Activated CD8-positive, alpha-beta memory T cell treated with anti-CD3 and anti-CD28 coated beads, Interleukin-2, amount 50 U/mL, for 1 hour (primary cell): ENCODE results near the gene KRT34.
"Not testable (repeated sequence)": the region's sequence is repeated elsewhere in the genome, so short reads cannot be mapped to it uniquely, and the experiment has no call there.

Experiments used
- DNase-seq: peaks from one replicate; pipeline ENCODE4 v3.0.0-alpha.2; 2020; ENCODE audit errors: extremely low read depth

The KRT34 gene

DNA sequence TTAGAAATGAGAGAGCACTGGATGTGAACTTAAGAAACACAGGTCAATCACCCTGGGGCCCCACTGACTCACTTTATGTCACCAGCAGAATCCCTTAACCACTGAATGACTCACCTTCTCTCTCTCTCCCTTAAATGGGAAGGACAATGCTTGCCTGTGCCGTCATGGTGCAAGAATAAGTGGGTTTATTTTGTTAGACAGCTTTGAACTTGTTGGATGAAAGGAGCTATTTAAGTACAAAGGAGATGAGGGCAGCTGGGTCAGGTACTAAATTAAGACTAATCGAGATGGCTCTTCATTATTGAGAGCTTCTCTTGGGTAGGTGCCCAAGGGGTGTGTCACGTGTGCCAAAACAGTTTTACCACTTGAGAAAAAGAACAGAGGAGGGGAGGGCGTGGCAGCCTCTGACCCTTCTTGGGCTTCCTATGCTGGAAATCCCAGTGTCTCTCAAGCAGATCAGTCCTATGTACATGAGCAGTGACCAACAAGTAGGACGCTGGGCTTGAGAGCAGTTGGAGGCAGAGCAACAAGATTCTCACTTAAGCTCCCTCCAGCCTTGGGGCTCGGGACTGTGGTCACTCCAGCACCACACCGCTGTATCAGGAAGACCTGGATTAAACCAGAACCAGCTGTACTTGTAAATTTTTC lies 22.0 kb upstream of the KRT34 start:
- no peak for DNase-seq

DNA sequence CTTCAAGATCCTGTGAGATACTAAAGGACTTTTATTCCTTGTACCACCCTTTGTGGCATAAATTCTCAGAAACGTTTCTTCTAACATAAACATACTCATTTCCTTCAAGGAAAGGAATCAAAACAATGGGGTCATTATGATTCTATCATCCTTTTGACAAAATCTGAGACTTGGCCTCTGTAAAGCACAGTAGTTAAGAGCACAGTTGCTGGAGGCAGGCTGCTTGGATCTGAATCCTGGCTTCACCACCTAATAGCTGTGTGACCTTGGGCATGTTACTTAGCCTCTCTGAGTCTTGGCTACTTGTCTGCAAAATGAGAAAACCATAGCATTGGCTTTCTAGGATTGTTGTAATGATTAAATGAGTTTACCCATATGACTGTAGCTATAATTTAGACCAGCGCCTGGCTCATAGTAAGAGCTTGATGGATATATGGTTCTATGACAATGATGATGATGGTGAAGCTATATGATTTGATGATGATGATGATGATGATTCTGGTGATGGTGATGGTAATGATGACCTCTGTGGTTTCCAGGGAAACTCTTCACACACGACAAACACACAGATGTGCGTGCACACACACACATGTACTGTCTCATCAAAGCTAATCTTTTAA lies 21.4 kb upstream of the KRT34 start:
- no peak for DNase-seq

DNA sequence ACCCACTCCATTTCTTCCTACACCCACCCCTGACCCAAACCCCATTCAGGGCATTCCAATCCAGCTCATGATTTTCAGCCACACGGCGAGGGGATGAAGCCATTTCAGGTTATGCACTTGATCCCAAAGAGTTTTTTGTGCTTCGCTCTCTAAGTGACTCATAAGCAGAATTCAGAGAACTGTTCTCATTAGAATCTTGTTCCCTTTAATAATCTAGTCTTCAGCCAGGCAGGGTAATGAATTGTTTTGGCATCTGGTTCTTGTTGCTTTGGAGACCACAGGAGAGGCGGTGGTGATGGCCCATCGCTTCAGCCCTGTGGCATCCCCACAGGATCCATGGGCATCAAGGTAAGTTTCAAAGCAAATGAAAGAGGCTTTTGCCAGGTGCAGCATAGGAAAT lies 20.1 kb upstream of the KRT34 start:
- no peak for DNase-seq

DNA sequence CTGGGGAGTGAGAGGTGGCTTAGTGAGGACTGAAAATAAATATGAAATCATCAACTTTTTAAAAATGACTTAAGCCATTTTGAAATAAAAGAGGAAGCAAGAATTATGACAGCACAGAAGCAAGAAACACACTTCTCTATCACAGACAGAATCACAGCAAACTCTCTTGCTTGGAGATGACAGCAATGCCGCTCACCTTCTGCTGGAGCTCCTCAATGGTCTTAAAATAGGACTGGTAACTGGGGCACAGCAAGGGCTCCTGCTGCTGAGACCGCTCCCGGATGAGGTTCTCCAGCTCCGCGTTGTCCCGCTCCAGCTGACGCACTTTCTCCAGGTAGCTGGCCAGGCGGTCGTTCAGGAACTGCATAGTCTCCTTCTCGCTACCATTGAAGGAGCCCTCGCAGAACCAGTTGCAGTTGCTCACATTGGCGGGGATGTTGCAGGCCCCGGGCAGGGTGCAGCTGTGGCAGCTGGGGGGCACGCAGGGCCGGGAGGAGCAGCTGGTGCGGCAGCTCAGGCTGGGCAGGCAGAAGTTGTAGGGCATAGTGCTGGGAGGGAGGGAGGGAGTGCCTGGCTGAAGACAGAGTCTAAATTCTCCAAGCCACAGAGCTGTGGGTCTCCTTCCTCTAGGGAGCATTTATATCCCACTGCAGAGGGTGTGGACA lies 15.0 kb upstream of the KRT34 start, which contains the start of gene KRT31:
TSS of gene KRT31 (minus strand) at position 613 of the 665 bp plus-strand sequence. CDS start at position 544, 69 bp downstream.
- DNase-seq = no peak

DNA sequence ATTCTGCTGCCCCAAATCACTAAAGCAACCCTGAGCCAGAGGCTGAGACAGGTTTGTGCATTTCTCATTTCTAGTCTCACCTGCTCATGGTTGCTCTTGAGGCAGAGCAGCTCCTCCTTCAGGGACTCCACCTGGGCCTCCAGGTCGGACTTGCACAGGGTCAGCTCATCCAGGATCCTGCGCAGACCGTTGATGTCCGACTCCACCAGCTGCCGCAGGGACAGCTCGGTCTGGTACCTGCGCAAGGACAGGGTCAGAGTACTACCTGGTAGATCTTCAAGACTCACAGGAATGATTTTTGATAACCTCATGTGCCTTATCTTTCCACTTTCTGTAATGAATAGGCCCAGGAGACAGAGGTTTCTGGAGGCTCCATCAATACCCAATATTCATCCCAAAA lies 14.2 kb upstream of the KRT34 start:
- DNase-seq = no peak

DNA sequence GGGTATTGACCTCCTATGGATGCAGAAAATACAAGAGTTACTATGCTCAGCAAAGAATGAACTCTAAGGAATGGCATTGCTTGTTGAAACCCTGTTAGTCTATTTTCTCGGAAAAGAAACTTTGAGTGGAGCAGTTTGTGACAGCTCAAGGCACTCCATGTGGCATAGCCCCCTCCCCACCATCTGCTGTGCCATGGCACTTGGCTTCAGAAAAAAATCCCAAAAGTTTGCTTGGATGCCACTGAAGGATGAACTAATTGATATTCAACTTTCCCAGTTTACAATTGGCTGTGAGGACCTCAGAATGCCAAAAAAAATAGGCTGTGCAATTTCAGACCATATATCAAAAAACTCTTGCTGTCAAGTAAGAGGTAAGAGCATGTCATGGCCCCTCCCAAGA lies 13.5 kb upstream of the KRT34 start:
- no peak for DNase-seq

DNA sequence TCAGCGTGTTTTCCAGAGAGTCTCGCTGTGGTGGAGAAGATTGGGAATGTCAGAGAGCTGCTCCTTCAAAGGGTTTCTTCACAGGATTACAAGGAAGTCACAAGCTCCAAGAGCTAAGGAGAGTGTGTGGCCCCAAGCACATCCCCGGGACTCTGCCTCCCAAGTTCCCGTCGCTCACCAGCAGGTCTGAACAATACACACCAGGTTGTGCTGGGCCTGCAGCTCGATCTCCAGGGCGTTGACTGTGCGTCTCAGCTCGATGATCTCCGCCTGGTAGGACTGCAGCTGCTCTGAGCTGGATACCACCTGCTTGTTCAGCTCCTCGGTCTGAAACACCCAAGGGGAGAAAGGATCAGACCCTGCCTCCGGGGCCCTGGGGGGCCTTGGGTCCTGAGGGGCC lies 12.9 kb upstream of the KRT34 start:
- not testable (repeated sequence) for DNase-seq

DNA sequence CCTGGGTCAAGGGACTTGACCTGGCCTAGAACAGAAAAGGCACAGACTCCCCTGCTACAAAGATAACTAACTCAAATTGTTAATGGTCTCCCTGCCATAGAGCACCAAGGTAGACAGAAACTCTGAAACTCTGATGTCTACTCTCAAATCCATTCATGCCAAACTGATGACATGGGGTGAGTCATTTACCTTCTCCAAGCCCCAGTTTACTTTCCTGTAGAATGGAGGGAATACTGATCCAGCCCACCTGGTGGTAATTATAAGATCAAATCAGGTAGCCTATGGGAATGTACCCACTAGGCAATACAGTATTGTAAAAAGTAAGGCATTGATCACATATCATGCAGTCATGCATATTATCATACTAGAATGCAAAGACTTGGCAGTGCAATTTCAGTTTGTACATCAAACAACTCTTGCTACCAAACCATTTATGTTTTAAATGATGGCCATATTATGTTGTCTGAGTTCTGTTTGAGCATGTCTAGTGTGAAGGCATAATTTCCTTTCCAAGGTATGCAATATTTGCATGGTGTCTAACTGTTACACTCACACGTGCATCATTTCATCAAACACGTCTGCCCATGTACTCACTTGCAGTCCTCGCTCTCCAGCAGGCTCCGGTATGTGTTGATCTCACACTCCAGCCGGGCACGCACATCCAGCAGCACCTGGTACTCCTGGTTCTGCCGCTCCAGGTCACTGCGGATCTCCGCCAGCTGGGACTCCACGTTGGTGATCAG lies 12.3 kb upstream of the KRT34 start:
- DNase-seq = no peak

DNA sequence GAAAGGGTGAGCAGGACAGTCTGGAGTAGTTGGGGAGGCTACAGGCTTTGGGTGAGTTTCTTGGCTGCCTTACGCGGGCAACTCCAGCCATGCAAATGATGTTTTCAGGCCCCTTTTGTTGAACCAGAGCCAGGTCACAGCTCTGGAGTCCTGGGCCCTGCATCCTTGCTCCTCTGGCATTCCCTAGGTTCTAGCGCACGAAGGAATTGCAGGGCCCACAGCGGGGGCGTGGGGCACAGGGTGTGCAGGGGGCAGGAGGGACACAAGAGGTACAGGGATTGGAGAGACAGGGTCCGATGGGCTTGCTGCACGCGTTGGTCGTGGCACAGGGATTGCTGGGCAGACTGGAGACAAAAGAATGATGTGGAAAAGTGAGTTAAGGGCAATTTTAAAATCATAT lies 11.7 kb upstream of the KRT34 start:
- no peak for DNase-seq

DNA sequence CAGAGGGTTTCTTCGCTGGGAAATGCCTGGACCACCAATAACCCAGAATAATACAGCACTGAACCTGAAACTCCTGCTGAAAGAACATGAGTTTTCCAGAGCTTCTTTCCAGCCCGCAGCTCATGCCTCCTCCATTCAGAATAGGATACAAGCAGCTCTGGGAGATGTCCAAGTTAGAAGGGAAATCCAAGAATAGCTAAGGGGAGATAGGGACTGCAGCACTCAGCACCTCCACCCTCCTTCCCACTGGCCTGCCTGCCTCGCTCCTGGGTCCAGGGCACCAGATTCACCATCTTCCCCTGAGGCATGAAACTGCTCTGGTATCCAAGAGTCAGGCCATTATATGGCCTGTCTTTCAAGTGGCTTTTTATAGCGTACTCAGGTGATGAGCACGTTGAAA lies 11.2 kb upstream of the KRT34 start:
- no peak for DNase-seq

DNA sequence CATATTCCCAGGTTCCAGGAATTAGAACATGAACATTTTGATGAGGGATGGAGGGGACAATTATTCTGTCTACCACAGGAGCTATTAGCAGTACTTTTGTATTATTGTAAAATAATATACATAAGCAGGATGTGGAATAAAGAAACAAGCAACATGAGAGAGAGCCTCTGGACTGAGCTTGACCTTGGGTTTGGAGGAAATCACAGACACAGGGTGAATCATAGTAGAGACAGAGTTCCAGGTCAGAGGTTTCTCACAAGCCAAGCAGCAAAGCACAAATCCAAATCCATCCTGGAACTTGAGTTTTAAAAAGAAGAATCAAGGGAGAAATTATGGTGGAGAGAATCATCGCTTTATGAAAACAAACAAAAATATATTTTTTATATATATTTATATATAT lies 10.2 kb upstream of the KRT34 start:
- no peak for DNase-seq

DNA sequence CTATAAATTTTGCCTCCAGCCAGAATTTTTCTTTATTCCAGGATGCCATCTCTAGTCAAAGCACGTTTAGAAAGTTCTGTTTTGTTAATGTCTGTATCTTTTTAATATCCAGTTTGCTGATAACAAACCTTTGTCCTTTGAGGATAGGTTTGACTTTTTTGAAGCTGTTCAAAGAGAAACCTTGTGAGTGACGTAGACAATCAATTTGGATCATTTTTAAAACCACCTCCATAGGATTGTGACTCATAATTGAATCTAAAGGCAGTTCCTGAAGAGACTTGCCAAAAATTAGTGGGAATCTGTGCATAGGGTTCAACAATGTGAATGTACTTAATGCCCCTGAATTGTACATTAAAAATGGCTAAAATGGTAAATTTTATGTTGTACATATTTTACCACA lies 9.4 kb upstream of the KRT34 start:
- no peak for DNase-seq

DNA sequence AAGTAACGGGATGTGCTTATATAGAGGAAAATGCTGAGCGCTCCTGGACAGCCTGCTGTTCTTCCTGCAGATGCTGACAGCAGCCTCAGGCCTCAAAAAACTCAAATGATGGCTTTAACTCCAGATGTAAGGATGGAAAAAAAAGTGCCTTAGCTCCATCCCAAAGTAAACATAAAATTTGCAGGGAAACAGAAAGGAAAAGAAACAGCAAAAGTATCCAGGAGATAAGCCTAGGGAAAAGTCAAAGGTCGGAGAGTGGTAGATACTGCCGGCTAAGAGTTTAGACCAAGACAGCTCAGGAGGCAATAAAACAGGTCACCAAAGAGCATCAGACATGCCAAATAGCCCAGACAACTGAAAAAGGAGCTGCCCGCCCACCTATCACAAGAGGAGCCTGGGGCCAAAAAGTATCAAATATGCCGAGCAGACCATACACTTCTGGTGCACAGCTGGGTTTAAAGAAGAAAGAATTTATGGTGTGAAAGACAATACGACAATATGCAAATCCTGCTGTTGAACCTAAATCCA lies 8.4 kb upstream of the KRT34 start:
- no peak for DNase-seq

DNA sequence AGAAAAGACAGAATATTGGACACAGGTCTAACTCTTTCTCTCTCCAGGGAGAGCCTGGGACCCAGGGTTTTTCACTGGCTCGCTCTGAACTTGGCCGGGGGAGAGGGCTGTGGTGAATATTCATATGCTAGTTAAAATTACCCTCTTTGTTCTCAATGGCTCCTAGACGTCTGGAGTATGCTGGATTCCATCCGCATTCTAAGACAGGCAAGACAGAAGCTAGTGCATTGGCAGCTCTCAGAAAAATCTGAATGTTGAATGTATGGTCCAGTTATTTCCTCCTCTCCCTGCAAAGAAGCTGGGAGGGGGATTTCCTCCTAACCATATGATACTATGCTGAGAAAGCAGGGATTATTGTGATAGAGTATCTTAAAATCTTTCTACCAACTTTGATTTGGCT lies 5.6 kb upstream of the KRT34 start:
- no peak for DNase-seq

DNA sequence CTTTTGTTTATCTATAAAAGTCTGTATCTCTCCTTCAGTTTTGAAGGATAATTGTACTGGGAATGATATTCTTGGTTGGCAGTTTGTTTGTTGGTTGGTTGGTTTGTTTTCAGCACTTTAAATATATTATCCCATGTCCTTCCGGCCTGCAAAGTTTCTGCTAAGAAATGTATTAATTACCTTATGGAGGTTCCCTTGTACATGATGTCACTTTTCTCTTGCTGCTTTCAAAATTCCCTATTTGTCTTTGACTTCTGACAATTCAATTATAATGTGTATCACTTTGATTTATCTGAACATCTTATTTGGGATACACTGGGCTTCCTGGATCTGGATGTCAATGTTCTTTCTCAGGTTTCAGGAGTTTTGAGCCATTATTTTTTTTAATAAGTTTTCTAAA lies 4.1 kb upstream of the KRT34 start:
- no peak for DNase-seq

DNA sequence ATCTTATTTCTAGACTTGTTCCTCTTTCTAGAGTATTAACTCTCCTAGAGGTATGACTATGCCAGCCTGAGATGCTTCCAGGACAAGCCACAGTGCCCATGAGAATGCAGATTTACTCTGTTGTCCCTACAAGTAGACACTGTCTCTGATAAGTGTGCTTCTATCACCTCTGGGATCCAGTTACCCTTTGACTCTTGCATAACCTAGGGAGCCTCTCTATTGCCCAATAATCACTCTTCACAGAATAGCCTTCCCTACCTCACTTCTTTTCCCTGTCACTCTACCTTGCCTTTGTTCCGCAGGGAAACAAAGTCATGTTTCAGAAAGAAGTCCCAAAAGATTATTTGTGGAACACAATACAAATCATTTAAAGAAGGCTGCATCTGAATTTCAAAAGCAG lies 1.6 kb upstream of the KRT34 start:
- DNase-seq = no peak

DNA sequence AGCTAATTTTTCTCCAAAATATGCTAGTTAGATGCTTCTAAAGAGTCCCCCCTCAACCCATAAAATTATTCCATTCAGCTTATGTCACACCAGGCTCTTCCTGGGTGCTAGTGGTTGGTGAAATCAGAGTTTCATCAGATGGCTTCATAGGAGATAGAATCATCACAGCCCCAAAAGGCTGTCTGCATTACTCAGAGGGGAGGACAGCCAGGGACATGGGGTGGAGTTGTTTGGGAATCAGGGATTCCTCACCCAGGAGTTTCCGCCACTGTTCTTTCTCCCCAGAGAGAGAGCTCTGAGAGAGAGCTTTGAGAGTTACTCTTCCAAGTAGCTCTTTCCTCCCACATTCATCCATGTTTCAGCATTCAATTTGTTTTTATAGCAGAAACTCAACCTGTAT lies 288 bp upstream of the KRT34 start:
- no peak for DNase-seq

DNA sequence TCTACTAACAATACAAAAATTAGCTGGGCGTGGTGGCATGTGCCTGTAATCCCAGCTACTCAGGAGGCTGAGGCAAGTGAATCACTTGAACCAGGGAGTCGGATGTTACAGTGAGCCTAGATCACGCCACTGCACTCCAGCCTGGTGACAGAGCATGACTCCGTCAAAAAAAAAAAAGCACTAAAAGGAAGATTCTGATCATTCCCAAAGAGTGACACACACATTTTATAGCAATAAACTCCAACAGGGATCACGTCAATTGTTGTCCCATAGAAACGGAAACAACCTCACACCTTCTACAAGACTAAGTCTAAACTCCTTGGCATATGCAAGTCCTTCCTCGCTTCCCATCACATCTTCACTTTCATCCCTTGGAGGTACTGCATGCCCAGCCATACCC lies 2.0 kb downstream of the KRT34 start:
- not testable (repeated sequence) for DNase-seq

DNA sequence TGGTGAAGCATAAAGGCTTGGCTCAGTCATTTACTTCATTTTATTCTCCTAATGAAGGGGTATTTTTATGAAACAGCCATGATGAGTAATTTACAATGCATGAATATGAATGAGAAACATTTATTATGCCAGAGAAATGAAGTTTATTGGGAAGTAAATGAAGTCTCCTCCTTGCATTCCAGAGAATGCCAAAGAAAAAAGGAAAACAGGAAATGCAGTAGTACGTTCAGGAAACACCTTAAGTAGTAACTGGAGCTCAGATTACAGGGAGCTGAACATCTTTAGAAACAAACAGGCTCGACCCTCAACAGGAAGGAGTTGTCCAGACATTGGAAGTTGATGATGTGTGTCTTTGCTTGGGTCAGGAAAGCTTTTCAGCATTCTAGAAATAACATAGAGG lies 4.6 kb downstream of the KRT34 start:
- DNase-seq = no peak

DNA sequence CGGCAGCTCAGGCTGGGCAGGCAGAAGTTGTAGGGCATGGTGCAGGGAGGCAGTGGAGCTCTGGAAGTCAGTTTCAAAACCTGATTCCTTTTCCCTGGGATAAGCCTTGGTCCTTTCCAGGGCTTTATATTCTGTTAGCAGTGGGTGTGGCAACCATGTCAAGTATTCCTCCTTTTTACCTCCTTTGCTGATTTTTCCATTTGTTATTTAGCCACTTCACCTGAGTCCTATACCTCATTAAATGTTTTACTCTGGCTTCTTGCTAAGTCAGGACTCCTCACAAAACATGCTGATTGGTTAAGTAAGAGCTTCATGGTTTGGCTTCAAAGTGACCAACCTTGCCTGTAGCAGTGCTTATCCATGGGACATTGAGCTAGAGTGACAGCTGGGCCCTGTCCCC lies 12.4 kb downstream of the KRT34 start, which contains the start of gene KRT33B:
TSS of gene KRT33B (minus strand) at position 101 of the 400 bp plus-strand sequence. CDS start at position 38, 63 bp downstream.
- DNase-seq = no peak

DNA sequence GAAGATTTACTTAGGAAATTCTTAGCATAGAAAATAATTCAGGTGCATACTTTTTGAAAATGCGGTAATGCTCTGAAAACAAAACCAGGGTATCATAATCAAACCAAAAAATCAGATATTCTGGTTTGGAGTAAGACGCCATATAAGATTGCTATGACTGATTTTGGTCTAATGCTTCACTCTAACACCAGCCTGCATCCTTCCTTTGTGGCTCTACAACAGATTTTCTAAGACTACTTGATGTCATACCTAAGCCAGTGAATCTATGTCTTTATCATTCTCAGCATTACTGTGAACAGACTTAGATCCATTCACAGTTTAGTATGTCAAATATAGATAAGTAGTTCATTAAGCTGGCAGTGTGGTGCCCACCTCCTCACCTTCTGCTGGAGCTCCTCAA lies 13.1 kb downstream of the KRT34 start:
- DNase-seq = no peak

DNA sequence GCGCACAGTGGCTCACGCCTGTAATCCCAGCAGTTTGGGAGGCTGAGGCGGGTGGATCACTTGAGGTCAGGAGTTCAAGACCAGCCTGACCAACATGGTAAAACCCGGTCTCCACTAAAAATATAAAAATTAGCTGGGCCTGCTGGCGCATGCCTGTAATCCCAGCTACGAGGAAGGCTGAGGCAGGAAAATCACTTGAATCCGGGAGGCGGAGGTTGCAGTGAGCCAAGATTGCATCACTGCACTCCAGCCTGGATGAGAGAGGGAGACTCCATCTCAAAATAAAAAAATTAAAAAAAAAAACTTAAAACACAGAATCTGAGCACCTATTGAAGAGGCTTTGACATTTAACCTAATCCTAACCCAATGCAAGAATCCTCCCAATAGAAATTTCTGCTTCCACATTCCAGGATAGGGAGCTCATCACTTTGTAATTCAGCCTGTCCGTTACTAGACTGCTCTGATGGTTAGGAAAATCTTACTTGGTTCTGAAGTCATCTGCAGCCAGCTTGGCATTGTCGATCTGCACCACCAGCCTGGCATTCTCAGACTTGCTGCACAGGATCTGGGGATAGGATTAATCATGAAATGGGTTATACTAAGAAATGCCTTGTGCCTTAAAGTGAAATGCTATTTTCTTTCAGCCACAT lies 14.6 kb downstream of the KRT34 start:
- no peak for DNase-seq
